Liver (tissue), 9 donors: ENCODE measurements around the gene IL37. TPM values are rescaled to one million over a fixed set of nuclear protein-coding genes. Genes with fewer than 3 reads are reported as not detected.

Experiments used
- DNase-seq: peaks from one replicate; pipeline ENCODE4 v3.0.0-alpha.2; 2017; ENCODE audit warnings: low spot score
- H3K27ac ChIP-seq, 2 donors: one replicate each; pipeline ENCODE4 v1.7.0; 2013; ENCODE audit warnings: inconsistent platforms in 2 of 2, low read length in 2 of 2, control low read depth in 1 of 2, low read depth in 1 of 2, mild to moderate bottlenecking in 1 of 2
- H3K27me3 ChIP-seq, 4 donors: one replicate each; pipeline versions ENCODE4 v1.6.1 to v1.7.0; 2013; ENCODE audit warnings: low read length in 3 of 4, inconsistent platforms in 1 of 4, mild to moderate bottlenecking in 1 of 4, moderate library complexity in 1 of 4; ENCODE audit not compliant: control insufficient read depth in 4 of 4, insufficient read depth in 4 of 4
- H3K36me3 ChIP-seq, 4 donors: one replicate each; pipeline versions ENCODE4 v1.6.1 to v1.7.0; 2013; ENCODE audit warnings: low read length in 3 of 4, mild to moderate bottlenecking in 3 of 4, low read depth in 1 of 4, moderate library complexity in 1 of 4; ENCODE audit not compliant: control insufficient read depth in 4 of 4, insufficient read depth in 3 of 4
- H3K4me1 ChIP-seq, 4 donors: one replicate each; pipeline versions ENCODE4 v1.6.1 to v1.7.0; 2013; ENCODE audit warnings: low read length in 3 of 4, mild to moderate bottlenecking in 3 of 4, moderate library complexity in 1 of 4; ENCODE audit not compliant: control insufficient read depth in 4 of 4, insufficient read depth in 4 of 4
- H3K4me3 ChIP-seq, 3 donors: one replicate each; pipeline versions ENCODE4 v1.6.1 to v1.7.0; 2013; ENCODE audit warnings: low read length in 3 of 3, control low read depth in 1 of 3, low read depth in 1 of 3, mild to moderate bottlenecking in 1 of 3
- H3K9ac ChIP-seq, 2 donors: one replicate each; pipeline ENCODE4 v1.7.0; 2013; ENCODE audit warnings: low read length in 2 of 2, mild to moderate bottlenecking in 2 of 2, moderate library complexity in 2 of 2, control low read depth in 1 of 2, low read depth in 1 of 2
- H3K9me3 ChIP-seq, 4 donors: one replicate each; pipeline versions ENCODE4 v1.6.1 to v1.7.0; 2013; ENCODE audit warnings: low read length in 3 of 4; ENCODE audit not compliant: control insufficient read depth in 4 of 4
- FOXA1 ChIP-seq: IDR thresholded peaks from 2 replicates; pipeline ENCODE4 v1.6.1; 2016; ENCODE audit warnings: antibody characterized with exemption
- GABPA ChIP-seq, 2 donors: IDR thresholded peaks in 1 of 2; conservative IDR thresholded peaks in 1 of 2; 2 replicates each; pipeline ENCODE4 v1.6.1; 2016; ENCODE audit warnings: antibody characterized with exemption in 2 of 2, mild to moderate bottlenecking in 1 of 2, moderate library complexity in 1 of 2
- HNF4G ChIP-seq: IDR thresholded peaks from 2 replicates; pipeline ENCODE4 v1.6.1; 2016; ENCODE audit warnings: antibody characterized with exemption
- RXRA ChIP-seq, 2 donors: IDR thresholded peaks; 2 replicates each; pipeline ENCODE4 v1.6.1; 2017 to 2018; ENCODE audit warnings: antibody characterized with exemption in 2 of 2, mild to moderate bottlenecking in 1 of 2
- SP1 ChIP-seq: IDR thresholded peaks from 2 replicates; pipeline ENCODE4 v1.6.1; 2018; ENCODE audit warnings: antibody characterized with exemption, mild to moderate bottlenecking
- YY1 ChIP-seq: IDR thresholded peaks from 2 replicates; pipeline ENCODE4 v1.6.1; 2016; ENCODE audit warnings: antibody characterized with exemption, mild to moderate bottlenecking
- WGBS: extraction: QIAGEN DNeasy Blood & Tissue Kit; methylation state at CpG from one replicate; pipeline ENCODE4 v1.1.7; 2013; 5-methylcytosine and 5-hydroxymethylcytosine counted together
- polyA plus RNA-seq, 2 donors: library from polyadenylated mRNA; stranded (reverse) in 1 of 2; unstranded in 1 of 2; fragments of 200-250 nt in 1 of 2; fragments of >200 nt in 1 of 2; fragmentation: Nextera tagmentation in 1 of 2; extraction: Ambion mirVana in 1 of 2; gene quantifications; one replicate each; pipeline versions ENCODE4 v1.2.1 to v1.2.3, GENCODE V29; 2013 to 2015
- total RNA-seq, 2 donors: library from RNA; depleted of rRNA; stranded (reverse); fragments of >200 nt; gene quantifications; one replicate each; pipeline ENCODE4 v1.2.3, GENCODE V29; 2014
- TF ChIP-seq, protein P1 (sequence below): IDR thresholded peaks from 2 replicates; pipeline ENCODE4 v1.6.1; 2016; ENCODE audit warnings: antibody characterized with exemption
- TF ChIP-seq, protein P2 (sequence below): fragments of 150-350 bp; IDR thresholded peaks from 2 replicates; pipeline ENCODE4 v1.5.1; 2017; ENCODE audit warnings: improper control_type of control experiment, low read depth, low read length; ENCODE audit not compliant: missing input control
- TF ChIP-seq, protein P3 (sequence below): IDR thresholded peaks from 2 replicates; pipeline ENCODE4 v1.6.1; 2016; ENCODE audit warnings: antibody characterized with exemption
- TF ChIP-seq, protein P4 (sequence below): IDR thresholded peaks from 2 replicates; pipeline ENCODE4 v1.6.1; 2016; ENCODE audit warnings: antibody characterized with exemption, mild to moderate bottlenecking
- donor health status: healthy.
- donor health status: healthy.
- donor health status: healthy.
- donor health status: healthy.
- donor health status: healthy.

The IL37 gene
- total and polyA plus RNA-seq, 4 donors: not detected

DNA sequence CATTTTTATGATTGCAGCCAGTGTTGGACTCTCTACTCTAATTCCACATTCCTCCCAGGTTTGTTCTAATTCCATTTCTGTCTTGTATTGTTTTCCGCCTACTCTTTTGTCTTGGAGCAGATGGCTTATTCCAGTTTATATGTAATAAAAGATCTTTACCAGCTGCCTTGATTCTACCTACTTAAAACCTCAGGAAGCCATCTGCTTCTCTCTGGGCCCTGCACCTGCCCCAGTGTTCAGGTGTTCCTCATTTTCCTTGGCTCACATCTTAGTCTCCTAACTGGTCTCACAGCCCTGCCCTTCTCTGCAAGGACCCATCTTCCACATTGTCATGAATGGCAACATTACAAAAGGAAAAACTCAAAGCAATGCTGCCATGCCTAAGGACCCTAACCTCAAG, 21.0 kb upstream of the IL37 start:
- no peak for DNase-seq
- no peak overlapping the region for H3K9ac ChIP-seq
- H3K4me1 ChIP-seq: peaks cover 0 to 2% (median 0%) of the 10 kb centered on the region in 4 donors
- H3K27me3 ChIP-seq: no peaks in the 10 kb centered on the region
- 93% methylated on average over 1 of the region's 1 CpG for WGBS
- no peak overlapping the region for H3K27ac ChIP-seq
- TF ChIP-seq GABPA (IDR thresholded peaks at IDR 0.05 in 1 of 2, conservative IDR thresholded peaks at IDR 0.05 in 1 of 2) (no peak), HNF4G (no peak), FOXA1 (no peak), RXRA (IDR thresholded peaks at IDR 0.05) (no peak)
- TF ChIP-seq, protein P1, sequence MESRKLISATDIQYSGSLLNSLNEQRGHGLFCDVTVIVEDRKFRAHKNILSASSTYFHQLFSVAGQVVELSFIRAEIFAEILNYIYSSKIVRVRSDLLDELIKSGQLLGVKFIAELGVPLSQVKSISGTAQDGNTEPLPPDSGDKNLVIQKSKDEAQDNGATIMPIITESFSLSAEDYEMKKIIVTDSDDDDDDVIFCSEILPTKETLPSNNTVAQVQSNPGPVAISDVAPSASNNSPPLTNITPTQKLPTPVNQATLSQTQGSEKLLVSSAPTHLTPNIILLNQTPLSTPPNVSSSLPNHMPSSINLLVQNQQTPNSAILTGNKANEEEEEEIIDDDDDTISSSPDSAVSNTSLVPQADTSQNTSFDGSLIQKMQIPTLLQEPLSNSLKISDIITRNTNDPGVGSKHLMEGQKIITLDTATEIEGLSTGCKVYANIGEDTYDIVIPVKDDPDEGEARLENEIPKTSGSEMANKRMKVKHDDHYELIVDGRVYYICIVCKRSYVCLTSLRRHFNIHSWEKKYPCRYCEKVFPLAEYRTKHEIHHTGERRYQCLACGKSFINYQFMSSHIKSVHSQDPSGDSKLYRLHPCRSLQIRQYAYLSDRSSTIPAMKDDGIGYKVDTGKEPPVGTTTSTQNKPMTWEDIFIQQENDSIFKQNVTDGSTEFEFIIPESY: no peak
- TF ChIP-seq, protein P2, sequence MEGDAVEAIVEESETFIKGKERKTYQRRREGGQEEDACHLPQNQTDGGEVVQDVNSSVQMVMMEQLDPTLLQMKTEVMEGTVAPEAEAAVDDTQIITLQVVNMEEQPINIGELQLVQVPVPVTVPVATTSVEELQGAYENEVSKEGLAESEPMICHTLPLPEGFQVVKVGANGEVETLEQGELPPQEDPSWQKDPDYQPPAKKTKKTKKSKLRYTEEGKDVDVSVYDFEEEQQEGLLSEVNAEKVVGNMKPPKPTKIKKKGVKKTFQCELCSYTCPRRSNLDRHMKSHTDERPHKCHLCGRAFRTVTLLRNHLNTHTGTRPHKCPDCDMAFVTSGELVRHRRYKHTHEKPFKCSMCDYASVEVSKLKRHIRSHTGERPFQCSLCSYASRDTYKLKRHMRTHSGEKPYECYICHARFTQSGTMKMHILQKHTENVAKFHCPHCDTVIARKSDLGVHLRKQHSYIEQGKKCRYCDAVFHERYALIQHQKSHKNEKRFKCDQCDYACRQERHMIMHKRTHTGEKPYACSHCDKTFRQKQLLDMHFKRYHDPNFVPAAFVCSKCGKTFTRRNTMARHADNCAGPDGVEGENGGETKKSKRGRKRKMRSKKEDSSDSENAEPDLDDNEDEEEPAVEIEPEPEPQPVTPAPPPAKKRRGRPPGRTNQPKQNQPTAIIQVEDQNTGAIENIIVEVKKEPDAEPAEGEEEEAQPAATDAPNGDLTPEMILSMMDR: no peak
- no peaks in the 10 kb centered on the region for H3K9me3 ChIP-seq
- no peaks in the 10 kb centered on the region for H3K36me3 ChIP-seq
- no peak overlapping the region for H3K4me3 ChIP-seq

DNA sequence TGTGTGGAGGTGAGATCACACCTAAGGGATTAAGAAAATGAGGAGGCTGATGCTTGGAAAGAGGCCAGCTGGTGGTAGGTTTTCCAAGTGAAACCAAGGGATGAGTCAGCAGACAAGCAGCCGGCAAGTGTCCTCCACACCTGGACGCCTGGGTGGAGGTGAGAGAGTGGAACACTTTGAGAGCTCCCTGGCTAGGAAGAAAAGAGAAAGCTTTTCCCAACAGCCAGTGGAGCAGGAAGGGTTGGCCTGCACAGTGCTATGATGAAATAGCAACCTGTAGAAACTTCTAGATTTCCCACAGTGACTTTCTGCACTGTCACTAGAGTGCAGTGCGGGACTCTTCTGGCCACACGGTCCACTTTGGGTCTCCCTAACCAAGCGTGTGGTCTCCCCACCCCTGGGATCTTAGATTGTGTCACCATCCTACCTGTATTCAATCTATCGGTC, 19.6 kb upstream of the IL37 start:
- Histone ChIP-seq H3K9me3 (no peaks in the 10 kb centered on the region), H3K36me3 (no peaks in the 10 kb centered on the region), H3K4me1 (peaks cover 0 to 2% (median 0%) of the 10 kb centered on the region in 4 donors), H3K4me3 (no peak overlapping the region), H3K27me3 (no peaks in the 10 kb centered on the region), H3K9ac (no peak overlapping the region), H3K27ac (no peak overlapping the region)
- DNase-seq: no peak
- TF ChIP-seq, protein P1: no peak
- TF ChIP-seq, protein P2: no peak
- TF ChIP-seq YY1 (no peak), SP1 (no peak), RXRA (IDR thresholded peaks at IDR 0.05) (no peak)
- TF ChIP-seq, protein P3, sequence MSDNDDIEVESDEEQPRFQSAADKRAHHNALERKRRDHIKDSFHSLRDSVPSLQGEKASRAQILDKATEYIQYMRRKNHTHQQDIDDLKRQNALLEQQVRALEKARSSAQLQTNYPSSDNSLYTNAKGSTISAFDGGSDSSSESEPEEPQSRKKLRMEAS: no peak
- TF ChIP-seq, protein P4, sequence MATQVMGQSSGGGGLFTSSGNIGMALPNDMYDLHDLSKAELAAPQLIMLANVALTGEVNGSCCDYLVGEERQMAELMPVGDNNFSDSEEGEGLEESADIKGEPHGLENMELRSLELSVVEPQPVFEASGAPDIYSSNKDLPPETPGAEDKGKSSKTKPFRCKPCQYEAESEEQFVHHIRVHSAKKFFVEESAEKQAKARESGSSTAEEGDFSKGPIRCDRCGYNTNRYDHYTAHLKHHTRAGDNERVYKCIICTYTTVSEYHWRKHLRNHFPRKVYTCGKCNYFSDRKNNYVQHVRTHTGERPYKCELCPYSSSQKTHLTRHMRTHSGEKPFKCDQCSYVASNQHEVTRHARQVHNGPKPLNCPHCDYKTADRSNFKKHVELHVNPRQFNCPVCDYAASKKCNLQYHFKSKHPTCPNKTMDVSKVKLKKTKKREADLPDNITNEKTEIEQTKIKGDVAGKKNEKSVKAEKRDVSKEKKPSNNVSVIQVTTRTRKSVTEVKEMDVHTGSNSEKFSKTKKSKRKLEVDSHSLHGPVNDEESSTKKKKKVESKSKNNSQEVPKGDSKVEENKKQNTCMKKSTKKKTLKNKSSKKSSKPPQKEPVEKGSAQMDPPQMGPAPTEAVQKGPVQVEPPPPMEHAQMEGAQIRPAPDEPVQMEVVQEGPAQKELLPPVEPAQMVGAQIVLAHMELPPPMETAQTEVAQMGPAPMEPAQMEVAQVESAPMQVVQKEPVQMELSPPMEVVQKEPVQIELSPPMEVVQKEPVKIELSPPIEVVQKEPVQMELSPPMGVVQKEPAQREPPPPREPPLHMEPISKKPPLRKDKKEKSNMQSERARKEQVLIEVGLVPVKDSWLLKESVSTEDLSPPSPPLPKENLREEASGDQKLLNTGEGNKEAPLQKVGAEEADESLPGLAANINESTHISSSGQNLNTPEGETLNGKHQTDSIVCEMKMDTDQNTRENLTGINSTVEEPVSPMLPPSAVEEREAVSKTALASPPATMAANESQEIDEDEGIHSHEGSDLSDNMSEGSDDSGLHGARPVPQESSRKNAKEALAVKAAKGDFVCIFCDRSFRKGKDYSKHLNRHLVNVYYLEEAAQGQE: no peak
- WGBS: 88% methylated on average over 6 of the region's 6 CpGs
